ENCODE data around the gene PAPSS1. TPM values are rescaled to one million over a fixed set of nuclear protein-coding genes. Genes with fewer than 3 reads are reported as not detected.
"Not testable (repeated sequence)": the region's sequence is repeated elsewhere in the genome, so short reads cannot be mapped to it uniquely, and the experiment has no call there.

Gene PAPSS1
- polyA plus RNA-seq, 1 donor (not counting 4 experiments of a cell fraction or from before 2014, with no cell fraction given): 95.2 TPM

DNA sequence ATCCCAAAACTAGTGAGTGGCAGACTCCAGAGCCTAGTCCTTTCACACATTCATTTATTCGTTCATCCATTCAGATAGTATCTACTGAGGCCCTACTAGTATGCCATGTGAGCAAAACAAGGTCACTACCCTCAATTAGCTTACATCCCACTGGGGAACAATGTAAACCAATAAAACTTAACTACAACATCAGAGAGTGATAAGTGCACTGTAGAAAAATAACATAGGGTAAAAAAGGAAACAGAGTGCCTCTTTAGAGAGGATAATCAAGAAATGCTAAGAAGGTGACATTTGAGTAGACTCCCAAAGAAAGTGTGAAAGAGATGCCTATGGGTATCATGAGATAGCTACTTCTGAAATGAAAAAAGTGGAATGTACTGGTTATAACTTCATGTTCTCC is 18.5 kb downstream of the PAPSS1 start:
- H3K9ac ChIP-seq (ENCODE audit: control insufficient read depth, extremely low read depth, insufficient read depth, low read length): no peak overlapping the region
- no peaks in the 10 kb centered on the region for H4K20me1 ChIP-seq (ENCODE audit: control insufficient read depth, extremely low read depth, insufficient read depth, low read length)
- dilution Hi-C loops (cut with MboI; ENCODE audit: extremely low pct_ligation_motif_present, low sequenced_read_pairs): no loop called here
- H3K4me2 ChIP-seq (ENCODE audit: control insufficient read depth, extremely low read depth, insufficient read depth, low read depth, low read length): no peak overlapping the region
- no peaks in the 10 kb centered on the region for H3K4me1 ChIP-seq (ENCODE audit: control insufficient read depth, extremely low read depth, insufficient read depth, low read length)
- H3K4me3 ChIP-seq (ENCODE audit: control insufficient read depth in 2 of 3, extremely low read depth in 1 of 3, insufficient read depth in 2 of 3, low read depth in 1 of 3, low read length in 3 of 3): no peak overlapping the region
- no peak for FAIRE-seq
- no peak overlapping the region for H2AFZ ChIP-seq (ENCODE audit: control insufficient read depth, low read length)
- H3K36me3 ChIP-seq (ENCODE audit: control insufficient read depth in 2 of 2, extremely low read depth in 1 of 2, insufficient read depth in 2 of 2, low read length in 2 of 2): peaks cover 0 to 3% of the 10 kb centered on the region in 2 experiments
- H3K27ac ChIP-seq (ENCODE audit: control insufficient read depth, insufficient read depth, low read length): no peak overlapping the region
- peaks cover 19% of the 10 kb centered on the region for H3K79me2 ChIP-seq (ENCODE audit: control insufficient read depth, insufficient read depth, low read length)
- no peaks in the 10 kb centered on the region for H3K27me3 ChIP-seq (ENCODE audit: control insufficient read depth, extremely low read depth, insufficient read depth, low read length)
- peaks cover 9% of the 10 kb centered on the region for H3K9me3 ChIP-seq (ENCODE audit: control insufficient read depth, low read depth, low read length)
- H3K9me1 ChIP-seq (ENCODE audit: control insufficient read depth, extremely low read depth, insufficient read depth, low read length): no peaks in the 10 kb centered on the region
- TF ChIP-seq CTCF (optimal IDR thresholded peaks at IDR 0.05 in 1 of 3, IDR thresholded peaks at IDR 0.05 in 1 of 3, conservative IDR thresholded peaks at IDR 0.05 in 1 of 3; ENCODE audit: extremely low read depth in 1 of 3, insufficient read depth in 2 of 3, low read length in 3 of 3) (no peak), EZH2 (IDR thresholded peaks at IDR 0.05; ENCODE audit: low read length) (no peak)
- DNase-seq (ENCODE audit: low read depth, low spot score): no peak

GRCh38 chr4:107699466-107700206 is 20.4 kb downstream of the PAPSS1 start:
- H3K36me3 ChIP-seq (ENCODE audit: control insufficient read depth in 2 of 2, extremely low read depth in 1 of 2, insufficient read depth in 2 of 2, low read length in 2 of 2): peaks cover 2 to 3% of the 10 kb centered on the region in 2 experiments
- H3K9ac ChIP-seq (ENCODE audit: control insufficient read depth, extremely low read depth, insufficient read depth, low read length): no peak overlapping the region
- no peak overlapping the region for H3K4me2 ChIP-seq (ENCODE audit: control insufficient read depth, extremely low read depth, insufficient read depth, low read depth, low read length)
- no peak overlapping the region for H3K4me3 ChIP-seq (ENCODE audit: control insufficient read depth in 2 of 3, extremely low read depth in 1 of 3, insufficient read depth in 2 of 3, low read depth in 1 of 3, low read length in 3 of 3)
- DNase-seq (ENCODE audit: low read depth, low spot score) (no peak), FAIRE-seq (no peak)
- H2AFZ ChIP-seq (ENCODE audit: control insufficient read depth, low read length): no peak overlapping the region
- H3K9me3 ChIP-seq (ENCODE audit: control insufficient read depth, low read depth, low read length): no peaks in the 10 kb centered on the region
- H3K27me3 ChIP-seq (ENCODE audit: control insufficient read depth, extremely low read depth, insufficient read depth, low read length): no peaks in the 10 kb centered on the region
- no peaks in the 10 kb centered on the region for H3K9me1 ChIP-seq (ENCODE audit: control insufficient read depth, extremely low read depth, insufficient read depth, low read length)
- H4K20me1 ChIP-seq (ENCODE audit: control insufficient read depth, extremely low read depth, insufficient read depth, low read length): no peaks in the 10 kb centered on the region
- H3K4me1 ChIP-seq (ENCODE audit: control insufficient read depth, extremely low read depth, insufficient read depth, low read length): no peaks in the 10 kb centered on the region
- peaks cover 16% of the 10 kb centered on the region for H3K79me2 ChIP-seq (ENCODE audit: control insufficient read depth, insufficient read depth, low read length)
- no peak overlapping the region for H3K27ac ChIP-seq (ENCODE audit: control insufficient read depth, insufficient read depth, low read length)
- TF ChIP-seq EZH2 (IDR thresholded peaks at IDR 0.05; ENCODE audit: low read length): no peak
- no peak for TF ChIP-seq CTCF (optimal IDR thresholded peaks at IDR 0.05 in 1 of 3, IDR thresholded peaks at IDR 0.05 in 1 of 3, conservative IDR thresholded peaks at IDR 0.05 in 1 of 3; ENCODE audit: extremely low read depth in 1 of 3, insufficient read depth in 2 of 3, low read length in 3 of 3)
- dilution Hi-C loops (cut with MboI; ENCODE audit: extremely low pct_ligation_motif_present, low sequenced_read_pairs): no loop called here

DNA sequence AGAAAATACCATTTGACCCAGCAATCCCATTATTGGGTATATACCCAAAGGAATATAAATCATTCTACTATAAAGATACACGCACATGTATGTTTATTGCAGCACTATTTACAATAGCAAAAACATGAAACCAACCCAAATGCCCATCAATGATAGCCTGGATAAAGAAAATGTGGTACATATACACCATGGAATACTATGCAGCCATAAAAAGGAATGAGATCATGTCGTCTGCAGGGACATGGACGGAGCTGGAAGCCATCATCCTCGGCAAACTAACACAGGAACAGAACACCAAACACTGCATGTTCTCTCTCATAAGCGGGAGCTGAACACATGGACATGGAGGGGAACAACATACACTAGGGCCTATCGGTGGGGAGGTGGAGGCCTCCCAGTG is 23.8 kb downstream of the PAPSS1 start:
- DNase-seq (ENCODE audit: low read depth, low spot score); H4K20me1 ChIP-seq (ENCODE audit: control insufficient read depth, extremely low read depth, insufficient read depth, low read length); H3K36me3 ChIP-seq (ENCODE audit: control insufficient read depth in 2 of 2, extremely low read depth in 1 of 2, insufficient read depth in 2 of 2, low read length in 2 of 2); dilution Hi-C loops (cut with MboI; ENCODE audit: extremely low pct_ligation_motif_present, low sequenced_read_pairs); H3K9me3 ChIP-seq (ENCODE audit: control insufficient read depth, low read depth, low read length); H3K4me2 ChIP-seq (ENCODE audit: control insufficient read depth, extremely low read depth, insufficient read depth, low read depth, low read length); H2AFZ ChIP-seq (ENCODE audit: control insufficient read depth, low read length); H3K9ac ChIP-seq (ENCODE audit: control insufficient read depth, extremely low read depth, insufficient read depth, low read length); H3K27ac ChIP-seq (ENCODE audit: control insufficient read depth, insufficient read depth, low read length); H3K27me3 ChIP-seq (ENCODE audit: control insufficient read depth, extremely low read depth, insufficient read depth, low read length); H3K9me1 ChIP-seq (ENCODE audit: control insufficient read depth, extremely low read depth, insufficient read depth, low read length); H3K4me1 ChIP-seq (ENCODE audit: control insufficient read depth, extremely low read depth, insufficient read depth, low read length); H3K4me3 ChIP-seq (ENCODE audit: control insufficient read depth in 2 of 3, extremely low read depth in 1 of 3, insufficient read depth in 2 of 3, low read depth in 1 of 3, low read length in 3 of 3); FAIRE-seq: not testable (repeated sequence)
- H3K79me2 ChIP-seq (ENCODE audit: control insufficient read depth, insufficient read depth, low read length): peaks cover 16% of the 10 kb centered on the region

All from keratinocyte (primary cell).